Hematopoietic multipotent progenitor cell (in vitro differentiated cells): ENCODE data around the gene IRGQ. TPM values are rescaled to one million over a fixed set of nuclear protein-coding genes. Genes with fewer than 3 reads are reported as not detected.
"Not testable (repeated sequence)": the region's sequence is repeated elsewhere in the genome, so short reads cannot be mapped to it uniquely, and the experiment has no call there.

Experiments
- DNase-seq, 3 donors: peaks; one replicate each; pipeline ENCODE4 v3.0.0-alpha.2; 2011 to 2015; ENCODE audit warnings: low read depth in 2 of 3, low spot score in 2 of 3
- total RNA-seq: library from RNA; depleted of rRNA; stranded (reverse); fragments of >200 nt; gene quantifications from one replicate; pipeline ENCODE4 v1.2.3, GENCODE V29; 2012

The IRGQ gene
- 25.9 TPM for total RNA-seq

- peak; percentile 100 for DNase-seq
These were observed at the start of gene IRGQ, which contains the start of gene ZNF576 for GRCh38 chr19:43595999-43596841. TSS of gene IRGQ (minus strand) at chr19:43596134. CDS start at chr19:43595338, 796 bp downstream. TSS of gene ZNF576 (plus strand) at chr19:43596595. CDS start at chr19:43597109, 514 bp downstream.

- DNase-seq, result no peak
These were observed 48.2 kb upstream of the IRGQ start for GRCh38 chr19:43644181-43644580.

- DNase-seq, result no peak
These were observed 47.4 kb upstream of the IRGQ start for GRCh38 chr19:43643326-43643725.

GRCh38 chr19:43642531-43642930 lies 46.6 kb upstream of the IRGQ start:
- no peak for DNase-seq

GRCh38 chr19:43641333-43641732 lies 45.4 kb upstream of the IRGQ start:
- no peak for DNase-seq

GRCh38 chr19:43640424-43640757 lies 44.5 kb upstream of the IRGQ start:
- DNase-seq, result no peak

- DNase-seq, result peak in 1 of 3 donors; percentile 24
These were observed 43.8 kb upstream of the IRGQ start, which contains the start of gene CADM4 for GRCh38 chr19:43639519-43640423. TSS of gene CADM4 (minus strand) at chr19:43639850. CDS start at chr19:43639790, 60 bp downstream.

GRCh38 chr19:43638995-43639518 lies 43.1 kb upstream of the IRGQ start:
- DNase-seq, result no peak

GRCh38 chr19:43638214-43638994 lies 42.5 kb upstream of the IRGQ start:
- no peak for DNase-seq

GRCh38 chr19:43636121-43636683 lies 40.3 kb upstream of the IRGQ start:
- DNase-seq, result no peak

- DNase-seq, result not testable (repeated sequence)
These were observed 39.6 kb upstream of the IRGQ start for GRCh38 chr19:43635561-43635940.

- DNase-seq, result no peak
These were observed 39.1 kb upstream of the IRGQ start for GRCh38 chr19:43634872-43635560.

GRCh38 chr19:43634506-43634871 lies 38.6 kb upstream of the IRGQ start:
- DNase-seq, result no peak

- DNase-seq, result no peak
These were observed 38.1 kb upstream of the IRGQ start for GRCh38 chr19:43634068-43634467.

- no peak for DNase-seq
These were observed 37.6 kb upstream of the IRGQ start for GRCh38 chr19:43633520-43633919.

GRCh38 chr19:43631491-43631890 lies 35.6 kb upstream of the IRGQ start:
- no peak for DNase-seq

GRCh38 chr19:43628646-43629326 lies 32.9 kb upstream of the IRGQ start:
- DNase-seq, result no peak

GRCh38 chr19:43626838-43627237 lies 30.9 kb upstream of the IRGQ start:
- no peak for DNase-seq
